Stomach (tissue), 9 donors: Measurements from ENCODE around the gene GPR35. TPM values are rescaled to one million over a fixed set of nuclear protein-coding genes. Genes with fewer than 3 reads are reported as not detected.

Experiments
- DNase-seq, 2 donors: peaks; one replicate each; pipeline versions ENCODE4 v3.0.0 to v3.0.0-alpha.2; 2013 to 2019
- H3K27ac ChIP-seq, 5 donors: fragments of 200-600 bp in 4 of 5; sonication (generic) in 4 of 5; one replicate each; pipeline ENCODE4 v1.5.1; 2013 to 2019; ENCODE audit warnings: mild to moderate bottlenecking in 1 of 5, moderate library complexity in 1 of 5
- H3K27me3 ChIP-seq, 3 donors: fragments of 200-600 bp; sonication (generic); one replicate each; pipeline ENCODE4 v1.5.1; 2017 to 2019; ENCODE audit warnings: mixed run types in 1 of 3
- H3K36me3 ChIP-seq, 4 donors: fragments of 200-600 bp; sonication (generic); 1 replicate in 3 of 4; 2 replicates in 1 of 4; pipeline ENCODE4 v1.5.1; 2016 to 2019
- H3K4me1 ChIP-seq, 4 donors: fragments of 200-600 bp; sonication (generic); one replicate each; pipeline ENCODE4 v1.5.1; 2016 to 2019
- H3K4me3 ChIP-seq, 4 donors: fragments of 200-600 bp; sonication (generic) in 3 of 4; one replicate each; pipeline ENCODE4 v1.5.1; 2016 to 2019; ENCODE audit warnings: mild to moderate bottlenecking in 1 of 4
- H3K9me3 ChIP-seq, 4 donors: fragments of 200-600 bp; sonication (generic); one replicate each; pipeline ENCODE4 v1.5.1; 2016 to 2019
- EP300 ChIP-seq: sonication (generic); formaldehyde crosslinking; IDR thresholded peaks from one replicate; pipeline ENCODE4 v1.6.1; 2017; ENCODE audit warnings: antibody characterized with exemption
- POLR2A ChIP-seq, 4 donors: fragments of 450-650 bp; IDR thresholded peaks; one replicate each; pipeline ENCODE4 v1.6.1; 2016; ENCODE audit warnings: antibody characterized with exemption in 4 of 4, control low read depth in 2 of 4, mild to moderate bottlenecking in 1 of 4, moderate library complexity in 1 of 4
- POLR2AphosphoS5 ChIP-seq, 3 donors: sonication (generic); formaldehyde crosslinking; IDR thresholded peaks; one replicate each; pipeline ENCODE4 v1.6.1; 2016; ENCODE audit warnings: antibody characterized with exemption in 3 of 3
- WGBS, 5 donors: extraction: QIAGEN DNeasy Blood & Tissue Kit in 3 of 5; methylation state at CpG; one replicate each; pipeline versions ENCODE4 v1.1.5 to v1.1.7; 2013 to 2018; 5-methylcytosine and 5-hydroxymethylcytosine counted together
- intact Hi-C: fragments of 100-400 bp; cut with DNase I; formaldehyde crosslinking; loops from one replicate; pipeline ENCODE4 v1.15.1; 2023; ENCODE audit warnings: low total_unique reads
- polyA plus RNA-seq, 3 donors: library from polyadenylated mRNA; stranded (reverse); fragments of 200-250 nt; gene quantifications; one replicate each; pipeline ENCODE4 v1.2.3, GENCODE V29; 2013
- total RNA-seq, 5 donors: library from RNA; depleted of rRNA; stranded (reverse); fragments of >200 nt; gene quantifications; one replicate each; pipeline versions ENCODE4 v1.1.0 to v1.2.3, GENCODE V29; 2014 to 2016
- TF ChIP-seq, protein P1 (sequence below), 7 experiments: fragments of 450-650 bp in 4 of 7; fragments of 200-600 bp in 3 of 7; sonication (generic) in 3 of 7; IDR thresholded peaks; one replicate each; pipeline ENCODE4 v1.5.1; 2016 to 2019; ENCODE audit warnings: antibody characterized with exemption in 7 of 7, control low read depth in 2 of 7, mild to moderate bottlenecking in 1 of 7
- donor health status: healthy with polysubstance abuse.
- donor health status: Bipolar disorder and iron deficiency.
- donor health status: healthy.

GPR35 gene
- total and polyA plus RNA-seq, 8 donors = 8.5 to 68.9 (median 12.9) TPM

DNA sequence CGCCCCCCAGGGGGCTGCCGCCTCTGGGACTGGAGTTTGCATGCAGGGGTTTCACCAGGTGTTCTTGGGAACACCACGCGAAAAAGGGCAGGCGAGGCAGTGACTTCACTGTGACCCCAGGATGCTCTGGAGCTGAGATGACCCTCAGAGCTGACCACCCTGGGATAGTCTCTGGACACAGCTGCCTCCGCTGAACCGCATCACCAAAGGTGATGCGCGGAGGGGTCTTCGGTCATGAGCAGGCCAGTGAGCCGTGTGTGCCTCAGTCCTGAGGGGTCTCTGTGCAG lies 17.5 kb downstream of the GPR35 start:
- Histone ChIP-seq H3K27ac (no peak overlapping the region), H3K27me3 (peaks cover 0 to 65% (median 16%) of the 10 kb centered on the region in 3 donors), H3K4me1 (no peaks in the 10 kb centered on the region), H3K9me3 (no peaks in the 10 kb centered on the region), H3K36me3 (no peaks in the 10 kb centered on the region), H3K4me3 (no peak overlapping the region)
- WGBS, 5 donors = 86 to 100% (median 93%) methylated on average over 9 to 11 of the region's 11 CpGs
- DNase-seq = no peak
- TF ChIP-seq, protein P1, sequence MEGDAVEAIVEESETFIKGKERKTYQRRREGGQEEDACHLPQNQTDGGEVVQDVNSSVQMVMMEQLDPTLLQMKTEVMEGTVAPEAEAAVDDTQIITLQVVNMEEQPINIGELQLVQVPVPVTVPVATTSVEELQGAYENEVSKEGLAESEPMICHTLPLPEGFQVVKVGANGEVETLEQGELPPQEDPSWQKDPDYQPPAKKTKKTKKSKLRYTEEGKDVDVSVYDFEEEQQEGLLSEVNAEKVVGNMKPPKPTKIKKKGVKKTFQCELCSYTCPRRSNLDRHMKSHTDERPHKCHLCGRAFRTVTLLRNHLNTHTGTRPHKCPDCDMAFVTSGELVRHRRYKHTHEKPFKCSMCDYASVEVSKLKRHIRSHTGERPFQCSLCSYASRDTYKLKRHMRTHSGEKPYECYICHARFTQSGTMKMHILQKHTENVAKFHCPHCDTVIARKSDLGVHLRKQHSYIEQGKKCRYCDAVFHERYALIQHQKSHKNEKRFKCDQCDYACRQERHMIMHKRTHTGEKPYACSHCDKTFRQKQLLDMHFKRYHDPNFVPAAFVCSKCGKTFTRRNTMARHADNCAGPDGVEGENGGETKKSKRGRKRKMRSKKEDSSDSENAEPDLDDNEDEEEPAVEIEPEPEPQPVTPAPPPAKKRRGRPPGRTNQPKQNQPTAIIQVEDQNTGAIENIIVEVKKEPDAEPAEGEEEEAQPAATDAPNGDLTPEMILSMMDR (IDR thresholded peaks at IDR 0.05) = no peak
- TF ChIP-seq EP300 = no peak
- no peak for TF ChIP-seq POLR2AphosphoS5 (IDR thresholded peaks at IDR 0.05)
- TF ChIP-seq POLR2A (IDR thresholded peaks at IDR 0.05) = no peak
- intact Hi-C loops = no loop called here

DNA sequence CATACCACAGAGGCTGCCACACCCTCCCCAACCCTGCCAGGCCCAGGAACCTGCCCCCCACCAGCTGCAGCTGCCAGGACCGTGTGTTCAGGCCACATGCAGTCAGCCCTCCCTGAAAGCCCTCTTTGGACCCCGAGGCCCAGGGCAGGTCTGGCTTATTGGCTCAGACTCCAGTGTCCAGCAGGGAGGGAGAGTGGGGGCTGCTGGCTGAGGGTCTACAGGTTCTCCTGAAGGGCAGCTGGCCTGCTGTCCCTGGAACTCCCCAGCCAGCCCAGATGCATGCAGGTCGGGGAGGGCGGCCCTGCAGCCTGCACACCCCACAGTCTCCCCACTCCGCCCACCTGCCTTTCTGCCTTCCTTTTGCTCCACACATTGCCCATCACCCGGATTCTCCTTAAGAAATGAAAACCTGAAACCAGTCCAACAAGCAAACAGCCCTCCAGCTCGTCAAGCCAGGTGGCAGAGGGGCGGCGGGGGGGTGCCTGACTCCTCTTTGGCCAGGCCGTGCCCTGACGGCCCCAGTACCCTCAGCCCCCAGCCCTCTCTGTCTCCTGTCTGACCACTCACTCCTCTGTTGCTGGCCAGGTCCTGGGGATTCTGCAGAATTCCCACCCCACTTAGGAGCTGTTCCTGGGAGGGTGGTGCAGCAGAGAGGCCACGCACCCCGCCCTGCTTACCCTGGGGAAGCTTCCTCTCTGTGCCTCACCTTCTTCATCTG lies 18.0 kb downstream of the GPR35 start:
- intact Hi-C loops = no loop called here
- H3K27me3 ChIP-seq = peaks cover 0 to 70% (median 17%) of the 10 kb centered on the region in 3 donors
- 58 to 66% (median 61%) methylated on average over 11 to 13 of the region's 13 CpGs for WGBS, 5 donors
- H3K4me3 ChIP-seq = no peak overlapping the region
- no peaks in the 10 kb centered on the region for H3K36me3 ChIP-seq
- TF ChIP-seq POLR2AphosphoS5 (IDR thresholded peaks at IDR 0.05) (no peak), EP300 (no peak)
- TF ChIP-seq, protein P1 (IDR thresholded peaks at IDR 0.05) = no peak
- peak; percentile 1 to 14 for DNase-seq
- H3K4me1 ChIP-seq = no peaks in the 10 kb centered on the region
- no peak overlapping the region for H3K27ac ChIP-seq
- no peaks in the 10 kb centered on the region for H3K9me3 ChIP-seq

DNA sequence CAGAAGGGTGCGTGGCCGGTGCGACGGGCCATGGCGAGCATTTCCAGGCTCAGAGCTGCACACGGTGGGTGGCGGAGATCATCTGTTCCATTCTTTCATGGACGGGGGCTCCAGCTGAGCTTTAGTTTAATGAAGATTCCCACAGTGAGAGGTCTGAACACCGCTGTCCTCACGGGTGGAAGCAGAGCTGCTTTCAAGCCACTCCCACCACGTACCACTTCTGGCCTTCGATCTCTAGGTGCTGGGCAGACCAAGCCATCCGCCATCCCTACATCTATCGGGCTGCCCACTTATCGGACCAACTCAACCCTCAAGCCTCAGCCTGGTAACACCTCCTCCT lies 18.5 kb downstream of the GPR35 start:
- Histone ChIP-seq H3K27me3 (peaks cover 0 to 76% (median 21%) of the 10 kb centered on the region in 3 donors), H3K36me3 (no peaks in the 10 kb centered on the region), H3K9me3 (no peaks in the 10 kb centered on the region), H3K27ac (no peak overlapping the region), H3K4me1 (no peaks in the 10 kb centered on the region), H3K4me3 (no peak overlapping the region)
- intact Hi-C loops = no loop called here
- 77 to 86% (median 82%) methylated on average over 14 to 15 of the region's 15 CpGs for WGBS, 5 donors
- TF ChIP-seq POLR2A (IDR thresholded peaks at IDR 0.05) = no peak
- no peak for TF ChIP-seq EP300
- peak; percentile 1 to 21 for DNase-seq

DNA sequence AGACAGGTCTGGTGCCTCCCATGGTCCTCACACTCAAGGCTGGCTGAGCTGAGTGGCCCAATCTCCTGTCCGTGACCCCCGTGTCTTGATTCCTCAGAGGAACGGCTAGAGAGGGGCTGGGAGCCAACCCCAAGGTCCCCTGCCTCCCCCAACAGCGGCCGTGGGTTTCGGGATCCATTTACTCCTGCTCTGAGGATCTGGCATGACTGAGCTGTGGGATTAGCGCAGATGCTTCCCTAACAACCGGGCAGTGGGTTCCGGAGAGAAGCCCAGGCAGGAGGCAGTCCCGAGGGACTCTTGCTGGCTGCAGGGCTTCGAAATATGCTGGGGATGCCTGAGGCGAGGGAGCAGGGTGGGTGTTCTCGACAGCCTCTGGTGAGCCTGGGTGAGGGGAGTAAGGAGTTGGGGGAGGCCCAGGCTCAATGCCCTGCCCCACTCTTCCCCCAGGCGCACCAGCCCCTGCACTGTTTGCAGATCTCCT lies 18.9 kb downstream of the GPR35 start:
- Histone ChIP-seq H3K27me3 (peaks cover 0 to 80% (median 25%) of the 10 kb centered on the region in 3 donors), H3K4me1 (no peaks in the 10 kb centered on the region), H3K36me3 (no peaks in the 10 kb centered on the region), H3K9me3 (no peaks in the 10 kb centered on the region), H3K27ac (no peak overlapping the region), H3K4me3 (no peak overlapping the region)
- TF ChIP-seq, protein P1 (IDR thresholded peaks at IDR 0.05) = no peak
- TF ChIP-seq EP300 (no peak), POLR2A (IDR thresholded peaks at IDR 0.05) (no peak), POLR2AphosphoS5 (IDR thresholded peaks at IDR 0.05) (no peak)
- WGBS, 5 donors = 61 to 75% (median 62%) methylated on average over 13 to 14 of the region's 14 CpGs
- DNase-seq = peak; percentile 9 to 11
- intact Hi-C loops = no loop called here

DNA sequence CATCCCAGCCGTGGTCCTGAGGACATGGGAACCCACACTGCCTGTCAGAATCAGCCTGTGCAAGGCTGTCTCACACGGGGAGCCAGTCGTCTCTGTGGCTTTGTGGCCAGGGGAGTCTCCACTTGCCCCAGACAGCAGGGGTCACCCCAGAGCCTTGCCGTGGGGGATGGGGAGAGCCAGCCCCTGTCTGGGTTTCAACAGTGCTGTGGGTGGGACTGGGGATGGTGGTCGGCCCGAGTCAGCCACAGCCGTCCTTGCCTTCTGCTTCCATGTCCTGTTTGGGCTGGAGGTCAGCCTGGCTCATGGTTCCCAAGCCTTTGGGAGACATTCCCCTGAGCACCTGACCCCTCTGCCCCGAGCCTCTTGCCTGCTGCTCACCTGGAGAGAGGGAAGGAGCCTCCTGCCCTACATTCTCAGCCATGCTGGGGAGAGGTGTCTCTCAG lies 19.6 kb downstream of the GPR35 start:
- intact Hi-C loops = no loop called here
- DNase-seq = peak; percentile 0 to 14
- 47 to 62% (median 55%) methylated on average over 7 to 8 of the region's 8 CpGs; no CpG with 5 or more reads in 1 of the 5 donors for WGBS, 5 donors
- Histone ChIP-seq H3K27me3 (peaks cover 0 to 80% (median 25%) of the 10 kb centered on the region in 3 donors), H3K4me3 (no peak overlapping the region), H3K4me1 (no peaks in the 10 kb centered on the region), H3K36me3 (no peaks in the 10 kb centered on the region), H3K27ac (no peak overlapping the region), H3K9me3 (no peaks in the 10 kb centered on the region)
- TF ChIP-seq, protein P1 (IDR thresholded peaks at IDR 0.05) = no peak
- TF ChIP-seq POLR2A (IDR thresholded peaks at IDR 0.05) (no peak), EP300 (no peak), POLR2AphosphoS5 (IDR thresholded peaks at IDR 0.05) (no peak)
